Ureter (tissue), 1 donor: ENCODE results near the gene IL2RG. TPM values are rescaled to one million over a fixed set of nuclear protein-coding genes. Genes with fewer than 3 reads are reported as not detected.

Source experiments
- DNase-seq: peaks from one replicate; pipeline ENCODE4 v3.0.0-alpha.2; 2020; ENCODE audit warnings: low spot score
- total RNA-seq: library from RNA; stranded (reverse); gene quantifications from one replicate; pipeline ENCODE4 v1.2.4, GENCODE V29; 2023
- donor health status: DM: yes; HTN: yes; CAD: no.

The IL2RG gene
- total RNA-seq, result 5.6 TPM

GRCh38 chrX:71111141-71111843 lies at the start of gene IL2RG:
IL2RG (minus strand) TSS chrX:71111577; CDS start chrX:71111539, 38 bp downstream.
- no peak for DNase-seq

- DNase-seq, result no peak
These were observed 49.1 kb upstream of the IL2RG start for GRCh38 chrX:71160475-71160874.

- DNase-seq, result no peak
These were observed 48.0 kb upstream of the IL2RG start for GRCh38 chrX:71159335-71159734.

- DNase-seq, result no peak
These were observed 47.2 kb upstream of the IL2RG start for GRCh38 chrX:71158603-71159002.

GRCh38 chrX:71154641-71155040 lies 43.3 kb upstream of the IL2RG start:
- DNase-seq, result no peak

- DNase-seq, result no peak
These were observed 42.8 kb upstream of the IL2RG start for GRCh38 chrX:71154196-71154595.

GRCh38 chrX:71151366-71151765 lies 40.0 kb upstream of the IL2RG start:
- no peak for DNase-seq

- DNase-seq, result no peak
These were observed 36.9 kb upstream of the IL2RG start for GRCh38 chrX:71148278-71148663.

GRCh38 chrX:71147496-71148277 lies 36.3 kb upstream of the IL2RG start:
- no peak for DNase-seq

GRCh38 chrX:71144651-71145050 lies 33.3 kb upstream of the IL2RG start, which contains the start of gene NLGN3:
NLGN3 (plus strand) TSS chrX:71144841; CDS start chrX:71147750, 2,909 bp downstream.
- DNase-seq, result no peak

- DNase-seq, result peak; percentile 55
These were observed 32.1 kb upstream of the IL2RG start for GRCh38 chrX:71143508-71143907.

GRCh38 chrX:71140440-71140839 lies 29.1 kb upstream of the IL2RG start:
- no peak for DNase-seq

GRCh38 chrX:71131510-71131909 lies 20.1 kb upstream of the IL2RG start:
- DNase-seq, result no peak

GRCh38 chrX:71128915-71129765 lies 17.8 kb upstream of the IL2RG start:
- DNase-seq, result peak; percentile 72

GRCh38 chrX:71128166-71128833 lies 16.9 kb upstream of the IL2RG start:
- no peak for DNase-seq

GRCh38 chrX:71118985-71119535 lies 7.7 kb upstream of the IL2RG start:
- no peak for DNase-seq

GRCh38 chrX:71118032-71118984 lies 6.9 kb upstream of the IL2RG start, which contains the start of gene MED12:
MED12 (plus strand) TSS chrX:71118596; CDS start chrX:71118755, 159 bp downstream.
- DNase-seq, result peak; percentile 88

- DNase-seq, result no peak
These were observed 6.0 kb upstream of the IL2RG start for GRCh38 chrX:71117358-71117757.

GRCh38 chrX:71111921-71112431 lies 599 bp upstream of the IL2RG start:
- no peak for DNase-seq

- DNase-seq, result no peak
These were observed 2.3 kb downstream of the IL2RG start for GRCh38 chrX:71109051-71109450.
